HEK293 (cell line): ENCODE results near the gene MTMR11.

ENCODE experiments used
- CTCF ChIA-PET: fragments of 350-600 bp; formaldehyde crosslinking; extraction: SDS; loops from one replicate; lab custom pipeline; 2021; ENCODE audit warnings: antibody characterized with exemption; lab: Yijun Ruan, JAX
- POLR2A ChIA-PET: fragments of 300-600 bp; formaldehyde crosslinking; extraction: SDS; loops from one replicate; lab custom pipeline; 2020; ENCODE audit warnings: antibody characterized with exemption, inconsistent platforms; lab: Yijun Ruan, JAX
- H3K27ac ChIP-seq: fragments of 200-500 bp; sonication (Bioruptor generic); 2 replicates; pipeline ENCODE4 v1.5.1; 2014; ENCODE audit warnings: low read depth, low read length, control low read depth, inconsistent platforms; ENCODE audit errors: extremely low read depth
- H3K36me3 ChIP-seq, 2 experiments: fragments of 200-500 bp in 1 of 2; sonication (Bioruptor generic) in 1 of 2; 1 replicate in 1 of 2; 2 replicates in 1 of 2; pipeline ENCODE4 v1.5.1; 2014 to 2017; ENCODE audit warnings: inconsistent platforms in 2 of 2, low read length in 2 of 2; ENCODE audit not compliant: control insufficient read depth in 2 of 2, insufficient read depth in 1 of 2
- H3K4me1 ChIP-seq: fragments of 200-500 bp; sonication (Bioruptor generic); 2 replicates; pipeline ENCODE4 v1.5.1; 2014; ENCODE audit warnings: mild to moderate bottlenecking, low read length, inconsistent platforms; ENCODE audit not compliant: control insufficient read depth, insufficient read depth
- H3K4me3 ChIP-seq: 2 replicates; pipeline ENCODE4 v1.5.1; 2011; ENCODE audit warnings: low read depth, mild to moderate bottlenecking, control low read depth, low read length, moderate library complexity
- H3K9me3 ChIP-seq: fragments of 200-500 bp; sonication (Bioruptor generic); 2 replicates; pipeline ENCODE4 v1.5.1; 2014; ENCODE audit warnings: low read depth, low read length, inconsistent platforms; ENCODE audit not compliant: control insufficient read depth, insufficient read depth
- HIC1 ChIP-seq: fragments of 450-650 bp; formaldehyde crosslinking; IDR thresholded peaks from 2 replicates; pipeline ENCODE4 v1.5.1; 2016; ENCODE audit warnings: missing biosample characterization, missing genetic modification characterization
- PRDM1 ChIP-seq: fragments of 450-650 bp; formaldehyde crosslinking; IDR thresholded peaks from 2 replicates; pipeline ENCODE4; 2016; ENCODE audit warnings: missing biosample characterization, missing genetic modification characterization
- PRDM6 ChIP-seq: fragments of 450-650 bp; formaldehyde crosslinking; IDR thresholded peaks from 2 replicates; pipeline ENCODE4 v1.5.1; 2017; ENCODE audit warnings: missing biosample characterization, missing genetic modification characterization
- ZFHX2 ChIP-seq: fragments of 450-650 bp; formaldehyde crosslinking; conservative IDR thresholded peaks from 2 replicates; pipeline ENCODE4 v1.5.1; 2016; ENCODE audit warnings: missing biosample characterization, missing genetic modification characterization
- ZIC2 ChIP-seq: fragments of 450-650 bp; formaldehyde crosslinking; IDR thresholded peaks from 2 replicates; pipeline ENCODE4 v1.5.1; 2016; ENCODE audit warnings: missing biosample characterization, missing genetic modification characterization
- ZNF350 ChIP-seq: fragments of 450-650 bp; formaldehyde crosslinking; IDR thresholded peaks from 2 replicates; pipeline ENCODE4 v1.5.0; 2017; ENCODE audit warnings: missing biosample characterization, mild to moderate bottlenecking, missing genetic modification characterization
- ZNF37A ChIP-seq: fragments of 450-650 bp; IDR thresholded peaks from 2 replicates; pipeline ENCODE4 v1.5.1; 2018; ENCODE audit warnings: missing biosample characterization, missing genetic modification characterization
- ZNF391 ChIP-seq: fragments of 450-650 bp; formaldehyde crosslinking; IDR thresholded peaks from 2 replicates; pipeline ENCODE4 v1.5.1; 2016; ENCODE audit warnings: low read depth, missing biosample characterization, missing genetic modification characterization, borderline replicate concordance
- ZNF404 ChIP-seq: fragments of 450-650 bp; formaldehyde crosslinking; IDR thresholded peaks from 2 replicates; pipeline ENCODE4 v1.5.1; 2017; ENCODE audit warnings: missing biosample characterization, missing genetic modification characterization
- ZNF416 ChIP-seq: fragments of 450-650 bp; formaldehyde crosslinking; IDR thresholded peaks from 2 replicates; pipeline ENCODE4 v1.5.1; 2016; ENCODE audit warnings: missing biosample characterization, missing genetic modification characterization
- ZNF664 ChIP-seq: fragments of 450-650 bp; formaldehyde crosslinking; IDR thresholded peaks from 2 replicates; pipeline ENCODE4 v1.5.1; 2016; ENCODE audit warnings: missing biosample characterization, missing genetic modification characterization
- ZNF701 ChIP-seq: fragments of 450-650 bp; formaldehyde crosslinking; IDR thresholded peaks from 2 replicates; pipeline ENCODE4 v1.5.1; 2016; ENCODE audit warnings: missing biosample characterization, missing genetic modification characterization
- ZNF777 ChIP-seq: fragments of 450-650 bp; formaldehyde crosslinking; IDR thresholded peaks from 2 replicates; pipeline ENCODE4 v1.5.1; 2017; ENCODE audit warnings: missing biosample characterization, missing genetic modification characterization, borderline replicate concordance
- ZNF792 ChIP-seq: fragments of 450-650 bp; formaldehyde crosslinking; IDR thresholded peaks from 2 replicates; pipeline ENCODE4 v1.5.1; 2016; ENCODE audit warnings: missing biosample characterization, missing genetic modification characterization
- ZSCAN4 ChIP-seq: fragments of 450-650 bp; formaldehyde crosslinking; IDR thresholded peaks from 2 replicates; pipeline ENCODE4 v1.5.1; 2017; ENCODE audit warnings: missing biosample characterization, missing genetic modification characterization
- ZSCAN5A ChIP-seq: fragments of 450-650 bp; formaldehyde crosslinking; IDR thresholded peaks from 2 replicates; pipeline ENCODE4 v1.5.1; 2016; ENCODE audit warnings: missing biosample characterization, missing genetic modification characterization
- ZXDB ChIP-seq: fragments of 450-650 bp; formaldehyde crosslinking; IDR thresholded peaks from 2 replicates; pipeline ENCODE4 v1.5.1; 2016; ENCODE audit warnings: missing biosample characterization, missing genetic modification characterization

The MTMR11 gene

GRCh38 chr1:149916193-149916897 lies 20.3 kb downstream of the MTMR11 start:
- H3K4me3 ChIP-seq = peak overlapping the region; percentile 84
- ChIA-PET POLR2A (interaction anchor here (0.8 to 1.6 kb wide), 2 partner anchors 12 kb away, joined by 3 to 4 read pairs; no protein-coding TSS in a partner anchor), CTCF (no interaction called here)
- peaks cover 0 to 30% of the 10 kb centered on the region in 2 experiments; a peak in 1 of 3 replicates for H3K36me3 ChIP-seq
- 0 out of 2 replicates have a peak, but pooled peaks cover 3% of the 10 kb centered on the region for H3K4me1 ChIP-seq
- no peaks in the 10 kb centered on the region for H3K9me3 ChIP-seq
- no peak overlapping the region for H3K27ac ChIP-seq
- TF ChIP-seq ZNF777 (tag by site-specific recombination) = no peak
- TF ChIP-seq ZFHX2 (tag by site-specific recombination) = peak; percentile 30; the same call in 1 of the 2 replicates
- TF ChIP-seq ZNF350 (tag by site-specific recombination) = no peak
- 0 out of 2 replicates have a peak, but pooled peaks have one; percentile 12 for TF ChIP-seq ZIC2 (tag by site-specific recombination)
- TF ChIP-seq ZNF792 (tag by site-specific recombination) = no peak

- H3K4me1 ChIP-seq = 0 out of 2 replicates have a peak, but pooled peaks cover 3% of the 10 kb centered on the region
- TF ChIP-seq HIC1 (tag by site-specific recombination) = no peak
- peak; percentile 38; the same call in 1 of the 2 replicates for TF ChIP-seq ZSCAN4
- TF ChIP-seq, all 188 proteins: peak for 1
- POLR2A ChIA-PET = interaction anchor here (0.6 to 1.6 kb wide), 3 partner anchors 12 to 23 kb away, joined by 3 to 7 read pairs (median 4); no protein-coding TSS in a partner anchor
- CTCF ChIA-PET = no interaction called here
- Histone ChIP-seq H3K9me3 (no peaks in the 10 kb centered on the region), H3K36me3 (peaks cover 0 to 38% of the 10 kb centered on the region in 2 experiments; a peak in 1 of 3 replicates), H3K4me3 (no peak overlapping the region), H3K27ac (no peak overlapping the region)
These were observed 21.1 kb downstream of the MTMR11 start for GRCh38 chr1:149915429-149916192.

- H3K36me3 ChIP-seq = peaks cover 3 to 48% of the 10 kb centered on the region in 2 experiments; a peak in 1 of 3 replicates
- TF ChIP-seq ZNF701 (no peak), ZNF664 (no peak), ZNF37A (tag by site-specific recombination) (no peak), ZSCAN5A (no peak), ZNF391 (no peak), PRDM1 (tag by site-specific recombination) (no peak), ZNF404 (tag by site-specific recombination) (no peak), ZNF416 (tag by site-specific recombination) (no peak), ZXDB (tag by site-specific recombination) (no peak), ZNF777 (tag by site-specific recombination) (no peak), PRDM6 (tag by site-specific recombination) (no peak)
- TF ChIP-seq, all 188 proteins: peak for 0
- CTCF ChIA-PET = no interaction called here
- Histone ChIP-seq H3K4me1 (0 out of 2 replicates have a peak, but pooled peaks cover 3% of the 10 kb centered on the region), H3K4me3 (no peak overlapping the region), H3K9me3 (no peaks in the 10 kb centered on the region), H3K27ac (no peak overlapping the region)
- POLR2A ChIA-PET = no interaction called here
These were observed 22.1 kb downstream of the MTMR11 start for GRCh38 chr1:149914545-149914944.
